ENCODE measurements around the gene GPR18. TPM values are rescaled to one million over a fixed set of nuclear protein-coding genes. Genes with fewer than 3 reads are reported as not detected.

GPR18 gene
- total and polyA plus RNA-seq, 7 donors, result 0.01 to 0.27 TPM; not detected in 5

DNA sequence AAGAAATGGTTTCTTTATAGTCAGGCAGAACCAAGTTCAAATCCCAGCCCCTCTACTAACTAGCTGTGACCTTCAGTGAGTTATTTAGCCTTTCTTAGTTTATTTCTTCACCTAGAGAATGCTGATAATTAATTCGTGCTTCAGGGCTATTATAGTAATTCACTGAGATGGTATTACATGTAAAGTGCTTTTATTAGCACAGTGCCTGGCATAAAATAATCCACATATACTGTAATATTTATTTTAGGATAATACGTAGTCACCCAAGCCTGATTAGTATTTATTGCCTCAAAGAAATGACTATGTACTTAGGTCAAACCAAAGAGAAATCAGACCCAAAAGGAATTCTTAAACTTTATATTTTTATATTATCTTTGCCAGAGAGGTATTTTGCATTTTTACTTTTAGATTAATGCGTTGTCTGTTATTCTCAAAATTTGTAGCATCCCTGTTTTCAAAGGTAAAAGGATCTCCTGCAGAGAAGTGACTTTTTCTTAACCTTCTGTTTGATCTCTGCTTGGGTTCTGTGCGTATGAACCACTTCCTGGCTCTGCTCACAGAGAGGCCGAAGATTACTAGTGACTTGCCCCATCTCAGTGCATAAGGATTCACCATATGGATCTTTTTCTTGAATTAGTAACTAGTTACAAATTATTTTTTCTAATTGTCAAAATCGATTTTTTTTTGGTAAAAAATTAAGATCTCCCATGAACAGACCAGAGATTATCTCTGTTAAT lies 37.8 kb downstream of the GPR18 start:
- Histone ChIP-seq H3K27me3 (ENCODE audit: insufficient read depth in 3 of 3, low read length in 2 of 3) (no peaks in the 10 kb centered on the region), H3K36me3 (ENCODE audit: insufficient read depth in 1 of 2, low read depth in 1 of 2) (no peaks in the 10 kb centered on the region), H3K4me3 (no peak overlapping the region), H3K27ac (peak overlapping the region; percentile 77), H3K4me1 (peaks cover 77% of the 10 kb centered on the region), H3K9me3 (no peaks in the 10 kb centered on the region)
- TF ChIP-seq, protein P1, sequence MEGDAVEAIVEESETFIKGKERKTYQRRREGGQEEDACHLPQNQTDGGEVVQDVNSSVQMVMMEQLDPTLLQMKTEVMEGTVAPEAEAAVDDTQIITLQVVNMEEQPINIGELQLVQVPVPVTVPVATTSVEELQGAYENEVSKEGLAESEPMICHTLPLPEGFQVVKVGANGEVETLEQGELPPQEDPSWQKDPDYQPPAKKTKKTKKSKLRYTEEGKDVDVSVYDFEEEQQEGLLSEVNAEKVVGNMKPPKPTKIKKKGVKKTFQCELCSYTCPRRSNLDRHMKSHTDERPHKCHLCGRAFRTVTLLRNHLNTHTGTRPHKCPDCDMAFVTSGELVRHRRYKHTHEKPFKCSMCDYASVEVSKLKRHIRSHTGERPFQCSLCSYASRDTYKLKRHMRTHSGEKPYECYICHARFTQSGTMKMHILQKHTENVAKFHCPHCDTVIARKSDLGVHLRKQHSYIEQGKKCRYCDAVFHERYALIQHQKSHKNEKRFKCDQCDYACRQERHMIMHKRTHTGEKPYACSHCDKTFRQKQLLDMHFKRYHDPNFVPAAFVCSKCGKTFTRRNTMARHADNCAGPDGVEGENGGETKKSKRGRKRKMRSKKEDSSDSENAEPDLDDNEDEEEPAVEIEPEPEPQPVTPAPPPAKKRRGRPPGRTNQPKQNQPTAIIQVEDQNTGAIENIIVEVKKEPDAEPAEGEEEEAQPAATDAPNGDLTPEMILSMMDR (IDR thresholded peaks at IDR 0.05), result no peak
- ATAC-seq (peak; percentile 56 to 81 (median 70)), DNase-seq (no peak)
- WGBS, 3 donors, result 42 to 57% (median 44%) methylated on average over 6 of the region's 6 CpGs
- intact Hi-C loops (cut with DNase I), result no loop called here

DNA sequence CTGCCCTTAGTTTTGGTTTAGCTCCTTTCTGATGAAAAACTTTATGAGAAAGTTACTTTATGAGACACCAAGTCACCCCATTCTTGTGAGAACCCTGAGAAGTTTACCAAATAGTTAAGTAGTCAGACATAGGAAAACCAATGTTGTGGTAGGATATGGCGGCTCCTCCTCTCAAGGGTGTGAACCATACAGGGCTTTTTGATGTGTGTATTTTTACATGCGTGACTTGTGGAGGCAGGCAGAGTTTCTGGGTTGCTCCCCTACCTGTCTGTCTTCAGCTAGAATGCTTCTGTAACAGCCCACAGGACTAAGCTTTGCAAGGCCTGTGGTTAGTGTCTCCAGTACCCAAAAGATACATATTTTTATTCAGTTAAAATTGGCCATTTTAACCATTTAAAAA lies 39.2 kb downstream of the GPR18 start:
- H3K4me1 ChIP-seq, result peaks cover 75% of the 10 kb centered on the region
- H3K27ac ChIP-seq, result peak overlapping the region; percentile 77
- TF ChIP-seq, protein P1 (IDR thresholded peaks at IDR 0.05), result no peak
- H3K36me3 ChIP-seq (ENCODE audit: insufficient read depth in 1 of 2, low read depth in 1 of 2), result no peaks in the 10 kb centered on the region
- ATAC-seq, result no peak
- H3K4me3 ChIP-seq, result peak overlapping the region; percentile 29
- no peak for DNase-seq
- H3K27me3 ChIP-seq (ENCODE audit: insufficient read depth in 3 of 3, low read length in 2 of 3), result no peaks in the 10 kb centered on the region
- WGBS, 3 donors, result 84 to 91% (median 86%) methylated on average over 2 of the region's 2 CpGs
- intact Hi-C loops (cut with DNase I), result loop anchor here (5.0 kb wide), 2 partner anchors 38 to 48 kb away; partner anchors contain the start of gene GPR18 (in 1 of the 2)
- no peaks in the 10 kb centered on the region for H3K9me3 ChIP-seq

DNA sequence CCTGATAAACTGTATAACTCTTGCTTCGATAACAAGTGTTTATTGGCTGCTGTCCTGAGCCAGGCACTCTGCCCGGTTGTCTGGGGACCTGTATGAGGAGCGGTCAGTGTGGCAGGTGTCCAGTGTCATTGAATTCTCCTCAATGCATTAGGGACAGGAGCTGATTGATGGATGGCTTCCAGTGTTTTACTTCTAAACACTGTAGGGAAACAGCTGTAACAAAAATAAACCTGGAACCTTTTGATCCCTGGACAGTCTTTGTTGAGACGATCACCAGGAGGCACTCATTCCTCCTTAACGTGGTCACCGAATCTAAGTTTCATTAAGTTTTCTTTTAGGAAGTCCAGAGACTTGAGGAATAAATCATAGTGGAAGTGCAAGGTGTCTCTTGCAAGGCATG lies 39.6 kb downstream of the GPR18 start:
- Histone ChIP-seq H3K27ac (peak overlapping the region; percentile 77), H3K4me3 (peak overlapping the region; percentile 29), H3K4me1 (peaks cover 71% of the 10 kb centered on the region), H3K36me3 (ENCODE audit: insufficient read depth in 1 of 2, low read depth in 1 of 2) (no peaks in the 10 kb centered on the region), H3K9me3 (no peaks in the 10 kb centered on the region), H3K27me3 (ENCODE audit: insufficient read depth in 3 of 3, low read length in 2 of 3) (no peaks in the 10 kb centered on the region)
- ATAC-seq (peak; percentile 34 to 68 (median 54)), DNase-seq (peak; percentile 46 to 67)
- WGBS, 3 donors, result 2 to 8% (median 4%) methylated on average over 6 of the region's 6 CpGs
- TF ChIP-seq, protein P1 (IDR thresholded peaks at IDR 0.05), result no peak
- intact Hi-C loops (cut with DNase I), result loop anchor here (5.0 kb wide), 2 partner anchors 39 to 49 kb away; partner anchors contain the start of gene GPR18 (in 1 of the 2)

DNA sequence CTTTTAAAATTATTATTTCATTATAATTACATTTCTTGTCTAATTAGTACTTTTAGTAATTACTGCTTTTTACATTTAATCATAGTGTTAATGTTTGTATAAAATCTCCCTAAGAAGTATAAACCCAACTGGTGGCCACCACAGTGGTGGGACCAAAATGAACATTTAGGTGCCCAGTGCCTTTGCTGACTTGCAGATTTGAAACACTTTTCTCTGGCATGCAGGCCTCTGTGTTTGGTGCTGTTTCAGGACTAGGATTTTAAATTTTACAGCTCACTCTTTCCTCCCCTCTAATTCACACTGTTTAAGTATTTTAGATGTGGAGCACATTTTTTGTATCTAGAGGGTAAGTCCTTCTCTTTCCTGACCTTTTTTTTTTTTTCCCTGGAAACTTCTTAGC lies 40.1 kb downstream of the GPR18 start:
- Histone ChIP-seq H3K9me3 (no peaks in the 10 kb centered on the region), H3K4me1 (peaks cover 71% of the 10 kb centered on the region), H3K27me3 (ENCODE audit: insufficient read depth in 3 of 3, low read length in 2 of 3) (no peaks in the 10 kb centered on the region), H3K27ac (peak overlapping the region; percentile 77), H3K4me3 (peak overlapping the region; percentile 8), H3K36me3 (ENCODE audit: insufficient read depth in 1 of 2, low read depth in 1 of 2) (no peaks in the 10 kb centered on the region)
- ATAC-seq (no peak), DNase-seq (no peak)
- intact Hi-C loops (cut with DNase I), result loop anchor here (5.0 kb wide), 2 partner anchors 39 to 49 kb away; partner anchors contain the start of gene GPR18 (in 1 of the 2)
- TF ChIP-seq, protein P1 (IDR thresholded peaks at IDR 0.05), result no peak
